ENCODE results near the gene OR6C2.

GRCh38 chr12:55467836-55468235, 24.0 kb downstream of the OR6C2 start:
- no peak for TF ChIP-seq CTCF (IDR thresholded peaks at IDR 0.05)
- no peak for TF ChIP-seq POLR2AphosphoS5 (IDR thresholded peaks at IDR 0.05; ENCODE audit: insufficient read depth in 1 of 2, low read depth in 1 of 2)

Measured in vagina (tissue), 2 donors.